Neural cell (in vitro differentiated cells): Measurements from ENCODE around the gene CD72. TPM values are rescaled to one million over a fixed set of nuclear protein-coding genes. Genes with fewer than 3 reads are reported as not detected.

ENCODE experiments used
- H2AFZ ChIP-seq: fragments of 200-600, 300-800 bp; sonication (generic), shearing (Covaris generic); 2 replicates; pipeline ENCODE4 v1.6.0; 2014; ENCODE audit warnings: low read depth, mild to moderate bottlenecking, antibody characterized with exemption, low read length, moderate library complexity
- H3F3A ChIP-seq: fragments of 200-600 bp; shearing (Covaris generic); 2 replicates; pipeline ENCODE4 v1.6.1; 2016; ENCODE audit warnings: mild to moderate bottlenecking, moderate library complexity, mixed read lengths, antibody characterized with exemption, low read length; ENCODE audit not compliant: insufficient read depth, poor library complexity, severe bottlenecking
- H3K27ac ChIP-seq: fragments of 200-600, 300-800 bp; sonication (generic), shearing (Covaris generic); 2 replicates; pipeline ENCODE4 v1.5.1; 2014; ENCODE audit warnings: mild to moderate bottlenecking, low read length, moderate library complexity
- H3K27me3 ChIP-seq: fragments of 300-800, 200-600 bp; sonication (generic), shearing (Covaris generic); 2 replicates; pipeline ENCODE4 v1.6.0; 2014; ENCODE audit warnings: mild to moderate bottlenecking, low read depth, low read length, moderate library complexity; ENCODE audit not compliant: insufficient read depth
- H3K36me3 ChIP-seq: fragments of 300-800, 200-600 bp; sonication (generic), shearing (Covaris generic); 2 replicates; pipeline ENCODE4 v1.5.1; 2014; ENCODE audit warnings: mild to moderate bottlenecking, antibody characterized with exemption, low read length, moderate library complexity; ENCODE audit not compliant: insufficient read depth
- H3K4me2 ChIP-seq: fragments of 300-800, 200-600 bp; sonication (generic), shearing (Covaris generic); 2 replicates; pipeline ENCODE4 v1.6.0; 2014; ENCODE audit warnings: mild to moderate bottlenecking, low read length
- H3K4me3 ChIP-seq: fragments of 300-800, 200-600 bp; sonication (generic), shearing (Covaris generic); 2 replicates; pipeline ENCODE4 v1.5.1; 2014; ENCODE audit warnings: mild to moderate bottlenecking, low read length, moderate library complexity
- H3K79me2 ChIP-seq: fragments of 200-600 bp; shearing (Covaris generic); replicated peaks from 2 replicates; pipeline ENCODE4 v1.6.0; 2014; ENCODE audit warnings: mild to moderate bottlenecking, low read length, moderate library complexity; ENCODE audit not compliant: insufficient read depth
- H3K9ac ChIP-seq: fragments of 300-800, 200-600 bp; sonication (generic), shearing (Covaris generic); 2 replicates; pipeline ENCODE4 v1.6.1; 2016; ENCODE audit warnings: mild to moderate bottlenecking, low read length, mixed read lengths
- H3K9me2 ChIP-seq: fragments of 200-600 bp; shearing (Covaris generic); 2 replicates; pipeline ENCODE4 v1.6.1; 2016; ENCODE audit warnings: mild to moderate bottlenecking, low read length, mixed read lengths; ENCODE audit not compliant: insufficient read depth
- H3K9me3 ChIP-seq: fragments of 200-600, 300-800 bp; sonication (generic), shearing (Covaris generic); 2 replicates; pipeline ENCODE4 v1.6.1; 2016; ENCODE audit warnings: mild to moderate bottlenecking, mixed run types, low read length, moderate library complexity, mixed read lengths
- H4K20me1 ChIP-seq: fragments of 200-600 bp; shearing (Covaris generic); 2 replicates; pipeline ENCODE4 v1.6.1; 2016; ENCODE audit warnings: mild to moderate bottlenecking, mixed run types; ENCODE audit not compliant: insufficient read depth
- EP300 ChIP-seq: fragments of 450-650 bp; conservative IDR thresholded peaks from 2 replicates; pipeline ENCODE4 v1.6.1; 2014; ENCODE audit warnings: antibody characterized with exemption, mild to moderate bottlenecking, moderate library complexity; ENCODE audit not compliant: poor library complexity, severe bottlenecking
- EZH2 ChIP-seq: fragments of 200-600, 300-800 bp; shearing (Covaris generic), sonication (generic); IDR thresholded peaks from 2 replicates; pipeline ENCODE4 v1.6.1; 2014; ENCODE audit warnings: antibody characterized with exemption, low read length, borderline replicate concordance, mild to moderate bottlenecking; ENCODE audit not compliant: insufficient read depth, poor library complexity, severe bottlenecking
- MXI1 ChIP-seq: fragments of 450-650 bp; conservative IDR thresholded peaks from 2 replicates; pipeline ENCODE4 v1.6.1; 2014; ENCODE audit warnings: antibody characterized with exemption, mild to moderate bottlenecking; ENCODE audit not compliant: poor library complexity, severe bottlenecking
- POLR2AphosphoS5 ChIP-seq: IDR thresholded peaks from 2 replicates; pipeline ENCODE4 v1.6.1; 2012
- RAD21 ChIP-seq: fragments of 450-650 bp; conservative IDR thresholded peaks from 2 replicates; pipeline ENCODE4 v1.6.1; 2014; ENCODE audit warnings: antibody characterized with exemption, mild to moderate bottlenecking, moderate library complexity
- SMC3 ChIP-seq: fragments of 450-650 bp; conservative IDR thresholded peaks from 2 replicates; pipeline ENCODE4 v1.6.1; 2014; ENCODE audit warnings: antibody characterized with exemption, mild to moderate bottlenecking, moderate library complexity; ENCODE audit not compliant: poor library complexity
- TAF1 ChIP-seq: IDR thresholded peaks from 2 replicates; pipeline ENCODE4 v1.6.1; 2012; ENCODE audit warnings: low read depth
- polyA plus RNA-seq: library from polyadenylated mRNA; depleted of rRNA; stranded (reverse); fragments of >200 nt; gene quantifications from 2 replicates; pipeline ENCODE4 v1.2.3, GENCODE V29; 2014
- TF ChIP-seq, protein P1 (sequence below): IDR thresholded peaks from 2 replicates; pipeline ENCODE4 v1.6.1; 2012; ENCODE audit warnings: borderline replicate concordance
- TF ChIP-seq, protein P2 (sequence below): fragments of 450-650 bp; IDR thresholded peaks from 2 replicates; pipeline ENCODE4 v1.5.1; 2014; ENCODE audit warnings: antibody characterized with exemption, mild to moderate bottlenecking, moderate library complexity; ENCODE audit not compliant: poor library complexity, severe bottlenecking

CD72 gene
- polyA plus RNA-seq, 1 donor from 2014 or later, result not detected

GRCh38 chr9:35609001-35609819 lies 9.0 kb downstream of the CD72 start:
- Histone ChIP-seq H4K20me1 (no peaks in the 10 kb centered on the region), H3K36me3 (peaks cover 4% of the 10 kb centered on the region), H3K9ac (no peak overlapping the region), H3K4me2 (no peak overlapping the region), H3K4me3 (no peak overlapping the region), H3K79me2 (peaks cover 13% of the 10 kb centered on the region), H3K9me2 (no peaks in the 10 kb centered on the region), H2AFZ (no peak overlapping the region), H3K27me3 (no peaks in the 10 kb centered on the region), H3F3A (no peaks in the 10 kb centered on the region), H3K9me3 (no peaks in the 10 kb centered on the region), H3K27ac (no peak overlapping the region)
- TF ChIP-seq, protein P1, sequence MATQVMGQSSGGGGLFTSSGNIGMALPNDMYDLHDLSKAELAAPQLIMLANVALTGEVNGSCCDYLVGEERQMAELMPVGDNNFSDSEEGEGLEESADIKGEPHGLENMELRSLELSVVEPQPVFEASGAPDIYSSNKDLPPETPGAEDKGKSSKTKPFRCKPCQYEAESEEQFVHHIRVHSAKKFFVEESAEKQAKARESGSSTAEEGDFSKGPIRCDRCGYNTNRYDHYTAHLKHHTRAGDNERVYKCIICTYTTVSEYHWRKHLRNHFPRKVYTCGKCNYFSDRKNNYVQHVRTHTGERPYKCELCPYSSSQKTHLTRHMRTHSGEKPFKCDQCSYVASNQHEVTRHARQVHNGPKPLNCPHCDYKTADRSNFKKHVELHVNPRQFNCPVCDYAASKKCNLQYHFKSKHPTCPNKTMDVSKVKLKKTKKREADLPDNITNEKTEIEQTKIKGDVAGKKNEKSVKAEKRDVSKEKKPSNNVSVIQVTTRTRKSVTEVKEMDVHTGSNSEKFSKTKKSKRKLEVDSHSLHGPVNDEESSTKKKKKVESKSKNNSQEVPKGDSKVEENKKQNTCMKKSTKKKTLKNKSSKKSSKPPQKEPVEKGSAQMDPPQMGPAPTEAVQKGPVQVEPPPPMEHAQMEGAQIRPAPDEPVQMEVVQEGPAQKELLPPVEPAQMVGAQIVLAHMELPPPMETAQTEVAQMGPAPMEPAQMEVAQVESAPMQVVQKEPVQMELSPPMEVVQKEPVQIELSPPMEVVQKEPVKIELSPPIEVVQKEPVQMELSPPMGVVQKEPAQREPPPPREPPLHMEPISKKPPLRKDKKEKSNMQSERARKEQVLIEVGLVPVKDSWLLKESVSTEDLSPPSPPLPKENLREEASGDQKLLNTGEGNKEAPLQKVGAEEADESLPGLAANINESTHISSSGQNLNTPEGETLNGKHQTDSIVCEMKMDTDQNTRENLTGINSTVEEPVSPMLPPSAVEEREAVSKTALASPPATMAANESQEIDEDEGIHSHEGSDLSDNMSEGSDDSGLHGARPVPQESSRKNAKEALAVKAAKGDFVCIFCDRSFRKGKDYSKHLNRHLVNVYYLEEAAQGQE, result no peak
- TF ChIP-seq TAF1 (no peak), MXI1 (no peak), EZH2 (no peak), SMC3 (no peak), RAD21 (no peak), EP300 (no peak), POLR2AphosphoS5 (no peak)
- TF ChIP-seq, protein P2, sequence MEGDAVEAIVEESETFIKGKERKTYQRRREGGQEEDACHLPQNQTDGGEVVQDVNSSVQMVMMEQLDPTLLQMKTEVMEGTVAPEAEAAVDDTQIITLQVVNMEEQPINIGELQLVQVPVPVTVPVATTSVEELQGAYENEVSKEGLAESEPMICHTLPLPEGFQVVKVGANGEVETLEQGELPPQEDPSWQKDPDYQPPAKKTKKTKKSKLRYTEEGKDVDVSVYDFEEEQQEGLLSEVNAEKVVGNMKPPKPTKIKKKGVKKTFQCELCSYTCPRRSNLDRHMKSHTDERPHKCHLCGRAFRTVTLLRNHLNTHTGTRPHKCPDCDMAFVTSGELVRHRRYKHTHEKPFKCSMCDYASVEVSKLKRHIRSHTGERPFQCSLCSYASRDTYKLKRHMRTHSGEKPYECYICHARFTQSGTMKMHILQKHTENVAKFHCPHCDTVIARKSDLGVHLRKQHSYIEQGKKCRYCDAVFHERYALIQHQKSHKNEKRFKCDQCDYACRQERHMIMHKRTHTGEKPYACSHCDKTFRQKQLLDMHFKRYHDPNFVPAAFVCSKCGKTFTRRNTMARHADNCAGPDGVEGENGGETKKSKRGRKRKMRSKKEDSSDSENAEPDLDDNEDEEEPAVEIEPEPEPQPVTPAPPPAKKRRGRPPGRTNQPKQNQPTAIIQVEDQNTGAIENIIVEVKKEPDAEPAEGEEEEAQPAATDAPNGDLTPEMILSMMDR, result no peak

GRCh38 chr9:35608221-35608620 lies 10.0 kb downstream of the CD72 start:
- no peaks in the 10 kb centered on the region for H3F3A ChIP-seq
- H3K9me3 ChIP-seq, result no peaks in the 10 kb centered on the region
- no peak overlapping the region for H3K9ac ChIP-seq
- TF ChIP-seq EP300 (no peak), EZH2 (no peak)
- TF ChIP-seq, protein P1, result no peak
- H3K4me2 ChIP-seq, result no peak overlapping the region
- H2AFZ ChIP-seq, result no peak overlapping the region
- H4K20me1 ChIP-seq, result no peaks in the 10 kb centered on the region
- H3K9me2 ChIP-seq, result no peaks in the 10 kb centered on the region
- H3K27me3 ChIP-seq, result no peaks in the 10 kb centered on the region
- H3K4me3 ChIP-seq, result no peak overlapping the region
- H3K36me3 ChIP-seq, result peaks cover 4% of the 10 kb centered on the region
- peaks cover 13% of the 10 kb centered on the region for H3K79me2 ChIP-seq
- H3K27ac ChIP-seq, result no peak overlapping the region
